GM23248 (cell line): ENCODE results near the gene CCNYL1. TPM values are rescaled to one million over a fixed set of nuclear protein-coding genes. Genes with fewer than 3 reads are reported as not detected.

Source experiments
- DNase-seq: peaks from one replicate; pipeline ENCODE4 v3.0.0-alpha.2; 2015
- H2AFZ ChIP-seq: fragments of 200-600 bp; sonication (generic); 2 replicates; pipeline ENCODE4 v1.6.1; 2016; ENCODE audit warnings: antibody characterized with exemption
- H3F3A ChIP-seq: fragments of 200-600 bp; sonication (generic); 2 replicates; pipeline ENCODE4 v1.6.1; 2016; ENCODE audit warnings: mild to moderate bottlenecking, antibody characterized with exemption, mixed run types; ENCODE audit not compliant: insufficient read depth
- H3K27ac ChIP-seq: fragments of 200-600 bp; sonication (generic); 2 replicates; pipeline ENCODE4 v1.5.1; 2016; ENCODE audit warnings: mild to moderate bottlenecking
- H3K27me3 ChIP-seq: fragments of 200-600 bp; sonication (generic); replicated peaks from 2 replicates; pipeline ENCODE4 v1.6.1; 2016; ENCODE audit warnings: mild to moderate bottlenecking; ENCODE audit not compliant: insufficient read depth
- H3K36me3 ChIP-seq: fragments of 200-600 bp; sonication (generic); 2 replicates; pipeline ENCODE4 v1.6.1; 2016; ENCODE audit warnings: low read depth, mild to moderate bottlenecking
- H3K4me1 ChIP-seq: fragments of 200-600 bp; sonication (generic); 2 replicates; pipeline ENCODE4 v1.6.1; 2016; ENCODE audit warnings: mild to moderate bottlenecking; ENCODE audit not compliant: insufficient read depth
- H3K4me2 ChIP-seq: fragments of 200-600 bp; sonication (generic); one replicate; pipeline ENCODE4 v1.6.1; 2016; ENCODE audit warnings: mild to moderate bottlenecking; ENCODE audit not compliant: unreplicated experiment
- H3K4me3 ChIP-seq: fragments of 200-600 bp; sonication (generic); 2 replicates; pipeline ENCODE4 v1.5.1; 2016; ENCODE audit warnings: mild to moderate bottlenecking
- H3K79me2 ChIP-seq: fragments of 200-600 bp; sonication (generic); 2 replicates; pipeline ENCODE4 v1.6.1; 2016; ENCODE audit warnings: mild to moderate bottlenecking; ENCODE audit not compliant: insufficient read depth
- H3K9ac ChIP-seq: fragments of 200-600 bp; sonication (generic); 2 replicates; pipeline ENCODE4 v1.6.1; 2016; ENCODE audit warnings: mild to moderate bottlenecking
- H3K9me2 ChIP-seq: fragments of 200-600 bp; sonication (generic); 2 replicates; pipeline ENCODE4 v1.6.1; 2016; ENCODE audit warnings: mixed run types, mild to moderate bottlenecking, moderate library complexity; ENCODE audit not compliant: insufficient read depth
- H3K9me3 ChIP-seq: fragments of 200-600 bp; sonication (generic); one replicate; pipeline ENCODE4 v1.6.1; 2017; ENCODE audit warnings: low read depth
- H4K20me1 ChIP-seq: fragments of 200-600 bp; sonication (generic); 2 replicates; pipeline ENCODE4 v1.6.0; 2016; ENCODE audit not compliant: insufficient read depth
- EZH2 ChIP-seq: fragments of 200-600 bp; sonication (generic); IDR thresholded peaks from 2 replicates; pipeline ENCODE4 v1.6.1; 2018; ENCODE audit warnings: antibody characterized with exemption, mild to moderate bottlenecking; ENCODE audit not compliant: insufficient read depth, poor library complexity, severe bottlenecking
- EZH2phosphoT487 ChIP-seq: fragments of 200-600 bp; sonication (generic); IDR thresholded peaks from 2 replicates; pipeline ENCODE4 v1.6.1; 2018; ENCODE audit warnings: antibody characterized with exemption, moderate library complexity, mild to moderate bottlenecking, low read depth; ENCODE audit not compliant: insufficient read depth
- WGBS, 2 experiments: methylation state at CpG; one replicate each; pipeline ENCODE4 v1.1.6; 2015 to 2017; ENCODE audit warnings: low lambda C conversion rate in 2 of 2, low coverage in 1 of 2; ENCODE audit errors: missing lambda C conversion rate in 2 of 2; 5-methylcytosine and 5-hydroxymethylcytosine counted together
- in situ Hi-C: fragments of 300-500 bp; cut with MboI; formaldehyde crosslinking; loops from 2 replicates; pipeline ENCODE4 v1.15.0; 2020
- polyA plus RNA-seq: library from polyadenylated mRNA; unstranded; fragments of >200 nt; fragmentation: Nextera tagmentation; extraction: Ambion mirVana; gene quantifications from 2 replicates; pipeline ENCODE4 v1.2.1, GENCODE V29; 2016
- total RNA-seq: library from RNA; depleted of rRNA; stranded (reverse); fragments of >200 nt; shearing (Covaris generic); gene quantifications from 2 replicates; pipeline ENCODE4 v1.2.3, GENCODE V29; 2014

Gene CCNYL1
- total and polyA plus RNA-seq, 2 experiments from 2014 or later: 12.5 to 12.7 TPM

DNA sequence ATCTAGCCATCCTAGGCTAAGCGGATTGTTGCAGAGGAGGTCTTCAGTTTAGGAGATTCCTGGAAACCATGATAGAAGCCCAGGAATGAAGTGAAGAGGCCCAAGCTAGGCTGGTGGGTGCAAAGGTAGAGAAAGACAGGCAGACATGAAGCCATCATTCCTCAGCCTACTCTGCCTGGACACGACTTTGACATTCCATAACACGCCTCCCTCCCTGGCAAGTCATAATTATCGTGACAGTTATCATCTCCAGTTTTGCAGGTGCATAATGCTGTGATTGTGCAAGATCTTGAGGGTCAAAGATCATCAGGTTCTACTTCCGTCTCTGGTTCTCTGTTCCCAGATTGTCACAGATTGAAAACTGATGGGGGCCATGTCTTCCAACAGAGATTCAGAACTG lies 73.5 kb downstream of the CCNYL1 start:
- H2AFZ ChIP-seq: no peak overlapping the region

DNA sequence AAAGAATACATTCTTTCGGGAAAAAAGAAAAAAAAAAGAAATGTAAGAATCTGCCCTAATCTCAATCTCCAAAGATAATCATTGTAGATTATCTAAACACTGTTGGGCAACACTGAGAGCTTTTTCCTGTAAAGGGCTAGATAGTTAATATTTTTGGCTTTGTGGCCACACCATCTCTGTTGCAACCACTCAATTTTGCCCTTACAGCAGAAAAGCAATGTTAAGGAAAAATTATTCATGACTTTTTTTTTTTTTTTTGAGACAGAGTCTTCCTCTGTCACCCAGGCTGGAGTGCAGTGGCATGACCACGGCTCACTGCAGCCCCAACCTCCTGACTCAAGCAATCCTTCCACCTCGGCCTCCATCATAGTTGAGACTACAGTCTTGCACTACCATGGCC lies 75.6 kb downstream of the CCNYL1 start:
- Histone ChIP-seq H4K20me1 (no peaks in the 10 kb centered on the region), H3F3A (no peaks in the 10 kb centered on the region), H3K9me3 (no peaks in the 10 kb centered on the region), H3K4me1 (no peaks in the 10 kb centered on the region), H3K9me2 (no peaks in the 10 kb centered on the region), H3K9ac (no peak overlapping the region), H3K27ac (no peak overlapping the region), H3K4me2 (no peak overlapping the region), H2AFZ (no peak overlapping the region), H3K79me2 (no peaks in the 10 kb centered on the region), H3K4me3 (no peak overlapping the region), H3K27me3 (peaks cover 5% of the 10 kb centered on the region; the same call in 1 of the 2 replicates), H3K36me3 (no peaks in the 10 kb centered on the region)
- 37 to 44% methylated on average over 3 of the region's 3 CpGs for WGBS, 2 experiments
- TF ChIP-seq EZH2phosphoT487 (no peak), EZH2 (no peak)
- no peak for DNase-seq
- in situ Hi-C loops: no loop called here

More for the DNA sequence above, 73.5 kb downstream of the CCNYL1 start:
- Histone ChIP-seq H3K27ac (no peak overlapping the region), H4K20me1 (no peaks in the 10 kb centered on the region), H3K4me2 (no peak overlapping the region), H3K4me1 (no peaks in the 10 kb centered on the region), H3F3A (no peaks in the 10 kb centered on the region), H3K4me3 (no peak overlapping the region), H3K36me3 (no peaks in the 10 kb centered on the region), H3K27me3 (peaks cover 5% of the 10 kb centered on the region; the same call in 1 of the 2 replicates), H3K9me2 (no peaks in the 10 kb centered on the region), H3K9ac (no peak overlapping the region), H3K9me3 (no peaks in the 10 kb centered on the region), H3K79me2 (no peaks in the 10 kb centered on the region)
- 56 to 60% methylated on average over 5 of the region's 5 CpGs for WGBS, 2 experiments
- no peak for TF ChIP-seq EZH2phosphoT487
- TF ChIP-seq EZH2: no peak
- no peak for DNase-seq
- in situ Hi-C loops: no loop called here

DNA sequence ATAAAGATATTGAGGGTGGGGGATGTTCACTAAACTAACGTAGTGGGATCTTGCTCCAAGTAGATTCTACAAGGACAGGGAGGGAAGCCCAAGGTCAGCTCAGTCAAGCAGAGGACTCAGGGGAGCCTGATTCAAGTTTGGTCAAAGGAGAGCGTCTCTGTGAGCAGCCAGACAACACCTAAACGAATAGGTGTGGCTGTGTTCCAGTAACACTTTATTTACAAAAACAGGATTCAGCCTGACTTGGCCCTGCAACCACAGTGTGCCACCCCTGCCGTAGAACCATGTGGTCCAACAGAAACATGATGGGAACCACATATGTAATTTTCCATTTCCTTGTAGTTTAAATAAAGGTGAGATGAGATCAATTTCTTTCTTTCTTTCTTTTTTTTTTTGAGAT lies 76.4 kb downstream of the CCNYL1 start:
- Histone ChIP-seq H3K4me1 (peaks cover 5% of the 10 kb centered on the region), H3K4me2 (no peak overlapping the region), H3K27me3 (peaks cover 5% of the 10 kb centered on the region; the same call in 1 of the 2 replicates), H3K4me3 (no peak overlapping the region), H4K20me1 (no peaks in the 10 kb centered on the region), H3K9me2 (no peaks in the 10 kb centered on the region), H3K27ac (no peak overlapping the region), H3F3A (no peaks in the 10 kb centered on the region), H3K9me3 (no peaks in the 10 kb centered on the region), H3K36me3 (no peaks in the 10 kb centered on the region), H2AFZ (no peak overlapping the region), H3K9ac (no peak overlapping the region), H3K79me2 (no peaks in the 10 kb centered on the region)
- TF ChIP-seq EZH2 (no peak), EZH2phosphoT487 (no peak)
- 49 to 52% methylated on average over 4 of the region's 4 CpGs for WGBS, 2 experiments
- DNase-seq: no peak
- in situ Hi-C loops: no loop called here

DNA sequence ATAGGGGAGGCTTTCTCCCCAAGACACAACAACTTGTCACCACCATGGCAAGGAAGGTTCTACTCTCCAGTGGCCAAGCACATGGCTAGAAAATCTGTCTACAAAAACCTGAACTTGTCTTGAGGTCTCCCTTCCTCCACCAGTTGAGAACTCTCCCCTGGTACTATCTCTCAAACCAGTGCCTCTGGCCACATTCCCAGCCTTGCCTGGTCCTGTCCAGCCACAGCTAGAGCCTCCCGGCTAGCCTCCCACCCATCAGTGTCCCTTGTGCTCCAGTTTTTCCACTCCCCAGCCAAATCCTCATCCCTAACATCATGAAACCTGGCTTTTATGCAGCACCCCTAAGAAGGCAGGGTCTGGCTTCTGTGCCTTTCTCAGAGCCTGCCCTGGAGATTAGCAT lies 79.5 kb downstream of the CCNYL1 start:
- no peak overlapping the region for H2AFZ ChIP-seq
- no peak overlapping the region for H3K4me3 ChIP-seq
- no peaks in the 10 kb centered on the region for H3F3A ChIP-seq
- in situ Hi-C loops: no loop called here
- H3K27ac ChIP-seq: no peak overlapping the region
- no peaks in the 10 kb centered on the region for H3K9me3 ChIP-seq
- H3K36me3 ChIP-seq: no peaks in the 10 kb centered on the region
- no peaks in the 10 kb centered on the region for H3K79me2 ChIP-seq
- DNase-seq: no peak
- no peaks in the 10 kb centered on the region for H4K20me1 ChIP-seq
- no peak overlapping the region for H3K4me2 ChIP-seq
- 87 to 100% methylated on average over 1 of the region's 1 CpG for WGBS, 2 experiments
- no peaks in the 10 kb centered on the region for H3K27me3 ChIP-seq
- H3K9me2 ChIP-seq: no peaks in the 10 kb centered on the region
- H3K4me1 ChIP-seq: peaks cover 5% of the 10 kb centered on the region
- TF ChIP-seq EZH2phosphoT487 (no peak), EZH2 (no peak)
- no peak overlapping the region for H3K9ac ChIP-seq

DNA sequence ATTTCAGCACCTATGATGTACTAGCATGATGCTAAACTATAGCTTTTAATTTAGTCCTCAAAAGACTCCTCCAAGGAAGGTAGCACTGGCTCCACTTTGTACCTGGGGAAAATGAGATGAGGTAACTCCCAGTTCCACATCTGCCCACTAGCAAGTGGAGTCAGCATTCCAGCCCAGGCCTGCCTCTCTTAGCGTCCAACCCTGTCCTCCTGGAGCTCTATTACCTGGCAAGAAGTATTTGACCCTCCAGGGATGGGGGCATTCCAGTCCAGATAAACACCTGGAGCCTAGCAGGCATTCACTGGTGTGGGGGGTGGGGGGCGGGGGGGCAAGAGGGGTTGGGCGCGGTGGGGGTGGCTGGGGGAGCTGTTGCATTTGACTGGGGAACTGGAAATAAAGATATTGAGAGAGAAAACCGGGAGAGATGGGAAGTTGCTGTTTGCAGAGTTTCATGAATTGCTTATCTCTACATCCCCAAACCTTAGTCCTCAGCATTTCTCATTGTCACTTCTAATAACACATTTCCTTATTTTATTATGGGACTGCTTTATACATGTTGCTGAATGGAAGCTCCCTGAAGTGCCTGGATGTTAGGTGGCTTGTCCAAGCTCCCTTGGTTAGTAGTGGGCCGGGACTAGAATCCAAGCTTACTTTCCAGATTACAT lies 80.3 kb downstream of the CCNYL1 start:
- DNase-seq: no peak
- Histone ChIP-seq H3K79me2 (no peaks in the 10 kb centered on the region), H3K27me3 (no peaks in the 10 kb centered on the region), H3F3A (no peaks in the 10 kb centered on the region), H3K4me3 (no peak overlapping the region), H4K20me1 (no peaks in the 10 kb centered on the region), H2AFZ (no peak overlapping the region), H3K27ac (no peak overlapping the region), H3K9me2 (no peaks in the 10 kb centered on the region), H3K4me2 (no peak overlapping the region), H3K36me3 (no peaks in the 10 kb centered on the region), H3K4me1 (peaks cover 5% of the 10 kb centered on the region), H3K9ac (no peak overlapping the region), H3K9me3 (no peaks in the 10 kb centered on the region)
- no peak for TF ChIP-seq EZH2
- TF ChIP-seq EZH2phosphoT487: no peak
- WGBS, 2 experiments: 59 to 70% methylated on average over 3 to 6 of the region's 6 CpGs
- in situ Hi-C loops: no loop called here
